Progenitor cell of endocrine pancreas (in vitro differentiated cells): ENCODE data around the gene OPA1. TPM values are rescaled to one million over a fixed set of nuclear protein-coding genes. Genes with fewer than 3 reads are reported as not detected.

Experiments
- DNase-seq: peaks from one replicate; pipeline ENCODE4 v3.0.0; 2021; ENCODE audit warnings: low spot score; ENCODE audit not compliant: unreplicated experiment
- H3K27ac Mint-ChIP-seq: 2 replicates; pipeline ENCODE4 v1.8.0; 2021; ENCODE audit warnings: mild to moderate bottlenecking, moderate library complexity, mixed read lengths
- H3K27me3 Mint-ChIP-seq: 2 replicates; pipeline ENCODE4 v1.8.0; 2021; ENCODE audit warnings: mixed read lengths
- H3K36me3 Mint-ChIP-seq: 2 replicates; pipeline ENCODE4 v1.8.0; 2022; ENCODE audit warnings: mixed read lengths; ENCODE audit not compliant: insufficient read depth
- H3K4me1 Mint-ChIP-seq: 2 replicates; pipeline ENCODE4 v1.8.0; 2021; ENCODE audit warnings: low read depth, mixed read lengths
- H3K4me3 Mint-ChIP-seq: 2 replicates; pipeline ENCODE4 v1.8.0; 2021; ENCODE audit warnings: low read depth, mild to moderate bottlenecking, moderate library complexity, mixed read lengths
- H3K9me3 Mint-ChIP-seq: 2 replicates; pipeline ENCODE4 v1.8.0; 2021; ENCODE audit warnings: low read depth, mixed read lengths
- CTCF ChIP-seq: fragments of 200-600 bp; sonication (generic); IDR thresholded peaks from one replicate; pipeline ENCODE4 v1.5.0; 2021; ENCODE audit warnings: antibody characterized with exemption, mild to moderate bottlenecking; ENCODE audit not compliant: unreplicated experiment
- total RNA-seq: library from RNA; stranded (reverse); gene quantifications from 2 replicates; pipeline ENCODE4 v1.2.1, GENCODE V29; 2021

The OPA1 gene
- total RNA-seq, 1 donor from 2014 or later: 60.8 TPM

DNA sequence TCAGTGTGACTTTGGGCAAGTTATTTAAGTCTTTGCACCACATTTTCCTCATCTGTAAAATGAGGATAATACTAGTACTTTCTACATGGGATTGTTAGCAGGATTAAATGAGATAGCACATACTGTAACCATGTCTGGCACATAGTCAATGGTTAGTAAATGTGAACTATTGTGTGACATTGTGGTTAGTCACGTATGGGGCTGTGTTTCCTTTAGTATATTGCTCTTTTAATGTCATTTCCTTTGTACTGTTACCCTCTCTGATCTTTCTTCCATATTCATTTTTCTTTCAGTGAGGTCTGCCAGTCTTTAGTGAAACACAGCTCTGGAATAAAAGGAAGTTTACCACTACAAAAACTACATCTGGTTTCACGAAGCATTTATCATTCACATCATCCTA, 21.4 kb downstream of the OPA1 start:
- Mint-ChIP-seq H3K27me3 (no peaks in the 10 kb centered on the region), H3K27ac (no peak overlapping the region), H3K4me3 (no peak overlapping the region), H3K4me1 (no peaks in the 10 kb centered on the region), H3K36me3 (peaks cover 45% of the 10 kb centered on the region), H3K9me3 (peaks cover 6% of the 10 kb centered on the region)
- DNase-seq: no peak
- no peak for TF ChIP-seq CTCF

DNA sequence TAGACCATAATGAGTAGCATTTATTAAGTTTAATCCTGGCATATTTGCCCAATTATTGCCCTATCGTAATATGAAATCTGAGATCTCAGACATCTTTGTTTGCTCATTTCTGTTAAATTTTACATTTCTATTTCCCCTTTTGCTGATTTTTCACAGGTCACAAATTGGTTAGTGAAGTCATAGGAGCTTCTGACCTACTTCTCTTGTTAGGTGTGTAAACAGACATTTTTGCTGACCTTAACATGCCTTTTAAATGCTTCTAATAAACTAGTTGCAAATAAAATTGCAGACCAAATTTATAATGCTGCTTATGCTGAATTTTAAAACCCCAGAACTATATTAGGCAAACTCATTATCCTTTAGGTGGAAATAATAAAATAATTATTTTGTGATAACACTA, 24.6 kb downstream of the OPA1 start:
- H3K27ac Mint-ChIP-seq: no peak overlapping the region
- no peak for TF ChIP-seq CTCF
- no peaks in the 10 kb centered on the region for H3K9me3 Mint-ChIP-seq
- no peak overlapping the region for H3K4me3 Mint-ChIP-seq
- H3K4me1 Mint-ChIP-seq: no peaks in the 10 kb centered on the region
- no peaks in the 10 kb centered on the region for H3K27me3 Mint-ChIP-seq
- no peak for DNase-seq
- H3K36me3 Mint-ChIP-seq: peaks cover 32% of the 10 kb centered on the region

DNA sequence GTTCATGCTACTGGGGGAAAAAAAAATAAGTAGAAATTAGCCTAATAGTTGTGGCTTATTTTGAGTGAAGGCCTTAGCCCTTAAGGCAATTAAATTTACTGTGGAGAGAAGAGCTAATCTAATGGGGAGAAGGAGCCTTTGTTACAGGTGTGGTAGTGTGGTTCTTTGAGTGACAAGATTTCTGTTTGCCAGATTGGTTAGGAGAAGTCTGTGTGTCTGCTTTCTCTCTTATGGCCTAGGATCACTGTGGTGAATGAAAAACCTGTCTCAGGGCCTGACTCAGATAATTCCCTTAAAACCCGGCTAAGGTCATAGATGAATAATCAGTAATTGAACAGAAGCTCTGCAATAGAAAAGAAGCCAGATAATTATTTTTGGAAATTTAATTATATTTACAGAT, 27.0 kb downstream of the OPA1 start:
- DNase-seq: no peak
- no peak overlapping the region for H3K27ac Mint-ChIP-seq
- no peak for TF ChIP-seq CTCF

DNA sequence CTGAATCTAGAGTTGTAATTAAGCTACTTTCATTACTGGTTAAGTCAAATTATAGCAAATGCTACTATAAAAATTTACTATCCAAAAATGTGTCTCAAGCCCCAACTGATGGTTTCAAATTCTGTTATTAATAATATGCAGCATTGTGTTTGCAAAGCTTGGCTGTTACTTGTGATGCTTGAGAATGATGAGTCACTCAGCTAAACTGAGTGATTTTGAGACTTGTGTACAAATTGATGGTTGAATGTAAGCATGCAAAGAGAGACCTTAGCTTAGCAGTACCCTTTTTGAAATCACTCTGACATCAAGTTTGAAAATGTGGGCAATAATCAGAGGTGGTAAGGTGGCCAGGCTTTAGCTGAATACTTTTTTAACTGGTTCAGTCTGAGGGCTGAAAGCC, 27.6 kb downstream of the OPA1 start:
- Mint-ChIP-seq H3K27ac (no peak overlapping the region), H3K36me3 (peaks cover 24% of the 10 kb centered on the region), H3K27me3 (no peaks in the 10 kb centered on the region), H3K9me3 (no peaks in the 10 kb centered on the region), H3K4me1 (peaks cover 3% of the 10 kb centered on the region), H3K4me3 (no peak overlapping the region)
- no peak for TF ChIP-seq CTCF
- DNase-seq: no peak

More for the DNA sequence above, 27.0 kb downstream of the OPA1 start:
- Mint-ChIP-seq H3K4me1 (peaks cover 3% of the 10 kb centered on the region), H3K36me3 (peaks cover 28% of the 10 kb centered on the region), H3K4me3 (no peak overlapping the region), H3K27me3 (no peaks in the 10 kb centered on the region), H3K9me3 (no peaks in the 10 kb centered on the region)

DNA sequence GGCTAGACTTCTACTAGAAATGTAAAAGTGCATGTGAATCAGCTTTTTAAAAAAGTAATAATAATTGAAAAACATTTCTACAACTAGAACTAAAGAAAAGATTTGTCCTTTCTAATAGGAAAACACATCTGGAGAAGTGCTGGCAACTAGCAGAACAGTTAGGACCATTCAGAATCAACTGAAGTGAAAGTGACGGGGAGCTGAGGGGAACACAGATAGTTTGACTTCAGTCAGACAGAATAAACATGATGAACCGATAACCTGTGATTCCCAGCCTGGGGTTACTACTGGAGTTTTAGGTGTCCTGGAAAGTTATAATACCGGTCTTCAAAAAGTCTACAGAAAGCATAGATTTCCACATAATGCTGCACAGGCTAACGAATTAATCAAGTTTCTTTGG, 28.1 kb downstream of the OPA1 start:
- peaks cover 22% of the 10 kb centered on the region for H3K36me3 Mint-ChIP-seq
- H3K4me3 Mint-ChIP-seq: no peak overlapping the region
- peaks cover 3% of the 10 kb centered on the region for H3K4me1 Mint-ChIP-seq

More for the DNA sequence above, 28.1 kb downstream of the OPA1 start:
- Mint-ChIP-seq H3K27me3 (no peaks in the 10 kb centered on the region), H3K9me3 (no peaks in the 10 kb centered on the region), H3K27ac (no peak overlapping the region)
- DNase-seq: no peak
- TF ChIP-seq CTCF: no peak
